ENCODE results near the gene LRRC74B. TPM values are rescaled to one million over a fixed set of nuclear protein-coding genes. Genes with fewer than 3 reads are reported as not detected.
A peak's percentile ranks its signal among the peaks of the same experiment; 100 is the strongest.

LRRC74B gene
- total and polyA plus RNA-seq, 2 of the 4 experiments (the other 2 are of a cell fraction) = not detected

- H3K4me2 ChIP-seq (ENCODE audit: low read depth, low read length) = no peak overlapping the region
- in situ Hi-C loops (cut with MboI; ENCODE audit: low sequenced_read_pairs) = no loop called here
- H2AK9ac ChIP-seq (replicated peaks; ENCODE audit: low read depth, low read length, poor library complexity) = no peak overlapping the region
- H3K27me3 ChIP-seq (ENCODE audit: control insufficient read depth, insufficient read depth, low read length) = peaks cover 7% of the 10 kb centered on the region
- no peak overlapping the region for H4K5ac ChIP-seq (ENCODE audit: low read depth, low read length)
- no peak overlapping the region for H4K8ac ChIP-seq (ENCODE audit: low read depth in 2 of 2, low read length in 2 of 2)
- no peak overlapping the region for H3K4me3 ChIP-seq (ENCODE audit: insufficient read depth, low read depth, low read length)
- no peak overlapping the region for H3K4ac ChIP-seq (ENCODE audit: low read depth, low read length)
- ATAC-seq (ENCODE audit: low read depth) (no peak), DNase-seq (no peak)
- H2BK20ac ChIP-seq (ENCODE audit: low read depth, low read length) = no peak overlapping the region
- H3K79me1 ChIP-seq (ENCODE audit: low read depth in 1 of 2, low read length in 2 of 2) = no peaks in the 10 kb centered on the region
- intact Hi-C loops (cut with micrococcal nuclease) = no loop called here
- WGBS, 2 experiments (ENCODE audit: extremely low coverage in 2 of 2, insufficient read length in 1 of 2) = 60% methylated on average over 1 of the region's 10 CpGs; no CpG with 5 or more reads in 1 of the 2 experiments
- ChIA-PET CTCF (no interaction called here), POLR2A (ENCODE audit: unreplicated experiment) (no interaction called here)
- no TSS peak for BruUV-seq (replicated peaks)
- no peak overlapping the region for H2BK15ac ChIP-seq (ENCODE audit: low read depth, low read length)
- H3K56ac ChIP-seq (ENCODE audit: extremely low read depth, insufficient read depth, low read length) = no peak overlapping the region
- H3K9me3 ChIP-seq (ENCODE audit: control insufficient read depth, insufficient read depth, low read length) = no peaks in the 10 kb centered on the region
- H4K91ac ChIP-seq (ENCODE audit: insufficient read depth, low read depth, low read length) = no peak overlapping the region
- H2BK120ac ChIP-seq (ENCODE audit: low read depth, low read length) = no peak overlapping the region
- H3K9me1 ChIP-seq (ENCODE audit: insufficient read depth, low read length) = no peaks in the 10 kb centered on the region
- no peak overlapping the region for H3K18ac ChIP-seq (ENCODE audit: low read depth, low read length)
- dilution Hi-C loops (cut with HindIII; ENCODE audit: low sequenced_read_pairs, unreplicated experiment) = no loop called here
- no peak overlapping the region for H3K23ac ChIP-seq (ENCODE audit: low read depth, low read length)
- peaks cover under 1% of the 10 kb centered on the region; the same call in 1 of the 2 replicates for H3K4me1 ChIP-seq (ENCODE audit: control insufficient read depth, insufficient read depth, low read length)
- no peak overlapping the region for H2AK5ac ChIP-seq (ENCODE audit: low read depth, low read length)
- H3K9ac ChIP-seq (ENCODE audit: low read depth, low read length) = no peak overlapping the region
- H2BK5ac ChIP-seq (ENCODE audit: low read depth, low read length, poor library complexity, severe bottlenecking) = no peak overlapping the region
- H3K14ac ChIP-seq (replicated peaks; ENCODE audit: low read depth, low read length) = no peak overlapping the region
- no peaks in the 10 kb centered on the region for H4K20me1 ChIP-seq (ENCODE audit: insufficient read depth, low read length)
- no peak for TF ChIP-seq POLR2A (IDR thresholded peaks at IDR 0.05; ENCODE audit: low read depth, low read length)
- no peak for TF ChIP-seq ELK1 (IDR thresholded peaks at IDR 0.05; ENCODE audit: borderline replicate concordance, low read depth, low read length)
- no peak for TF ChIP-seq MAFK (IDR thresholded peaks at IDR 0.05; ENCODE audit: low read depth, low read length)
- no peak for TF ChIP-seq CTCF (conservative IDR thresholded peaks at IDR 0.05; ENCODE audit: low read depth, low read length)
- no peak for TF ChIP-seq SMC3 (IDR thresholded peaks at IDR 0.05; ENCODE audit: low read depth, low read length)
- no peak overlapping the region for H3K27ac ChIP-seq (ENCODE audit: insufficient read depth, low read length)
- H3K36me3 ChIP-seq (ENCODE audit: control insufficient read depth, insufficient read depth, low read length) = no peaks in the 10 kb centered on the region
- peak overlapping the region; percentile 43 for H2AFZ ChIP-seq (replicated peaks; ENCODE audit: low read length, poor library complexity)
Measured at GRCh38 chr22:21022507-21022906, 23.2 kb upstream of the LRRC74B start.

Data from IMR-90 (cell line).